ENCODE data around the gene IL3. TPM values are rescaled to one million over a fixed set of nuclear protein-coding genes. Genes with fewer than 3 reads are reported as not detected.

Gene IL3
- total RNA-seq, 2 experiments from 2014 or later: 0.25 to 0.98 TPM

DNA sequence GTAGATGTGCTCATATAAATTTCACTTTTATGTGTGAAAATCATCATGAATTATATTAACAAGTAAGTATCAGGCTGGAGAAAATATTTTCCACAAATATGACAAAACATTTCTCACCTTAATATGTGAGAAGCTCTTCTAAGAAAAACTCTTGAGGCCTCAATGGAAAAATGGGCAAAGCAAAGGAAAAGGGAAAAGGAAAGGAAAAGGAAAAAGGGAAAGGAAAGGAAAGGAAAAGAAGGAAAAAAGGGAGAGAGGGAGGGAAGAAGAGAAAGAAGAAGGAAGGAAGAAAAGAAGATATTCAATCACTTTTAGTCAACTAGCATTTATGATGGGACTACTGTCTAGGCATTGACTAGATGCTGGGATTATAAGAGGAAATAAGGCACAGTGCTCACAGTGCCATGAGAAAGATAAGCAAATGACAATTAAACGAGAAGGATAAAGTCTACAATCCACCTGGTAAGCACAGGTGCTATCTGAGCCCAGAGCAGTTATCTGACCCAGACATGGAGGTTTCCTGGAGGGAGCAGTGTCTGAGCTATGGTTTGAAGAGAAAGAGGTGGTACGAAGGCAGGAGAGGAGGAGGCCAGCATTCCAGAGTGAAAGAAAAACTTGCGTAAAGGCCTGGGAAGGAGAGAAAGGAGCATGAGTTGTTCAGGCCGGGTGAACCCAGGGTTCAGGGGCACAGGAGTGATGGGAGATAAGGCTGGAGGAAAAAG lies 30.7 kb upstream of the IL3 start:
- Mint-ChIP-seq H3K4me1 (ENCODE audit: low read depth) (peaks cover 4% of the 10 kb centered on the region), H3K36me3 (ENCODE audit: low read depth) (no peaks in the 10 kb centered on the region), H3K4me3 (no peak overlapping the region), H3K27me3 (no peaks in the 10 kb centered on the region), H3K9me3 (peaks cover 4% of the 10 kb centered on the region), H3K27ac (no peak overlapping the region)
- TF ChIP-seq, protein P1, sequence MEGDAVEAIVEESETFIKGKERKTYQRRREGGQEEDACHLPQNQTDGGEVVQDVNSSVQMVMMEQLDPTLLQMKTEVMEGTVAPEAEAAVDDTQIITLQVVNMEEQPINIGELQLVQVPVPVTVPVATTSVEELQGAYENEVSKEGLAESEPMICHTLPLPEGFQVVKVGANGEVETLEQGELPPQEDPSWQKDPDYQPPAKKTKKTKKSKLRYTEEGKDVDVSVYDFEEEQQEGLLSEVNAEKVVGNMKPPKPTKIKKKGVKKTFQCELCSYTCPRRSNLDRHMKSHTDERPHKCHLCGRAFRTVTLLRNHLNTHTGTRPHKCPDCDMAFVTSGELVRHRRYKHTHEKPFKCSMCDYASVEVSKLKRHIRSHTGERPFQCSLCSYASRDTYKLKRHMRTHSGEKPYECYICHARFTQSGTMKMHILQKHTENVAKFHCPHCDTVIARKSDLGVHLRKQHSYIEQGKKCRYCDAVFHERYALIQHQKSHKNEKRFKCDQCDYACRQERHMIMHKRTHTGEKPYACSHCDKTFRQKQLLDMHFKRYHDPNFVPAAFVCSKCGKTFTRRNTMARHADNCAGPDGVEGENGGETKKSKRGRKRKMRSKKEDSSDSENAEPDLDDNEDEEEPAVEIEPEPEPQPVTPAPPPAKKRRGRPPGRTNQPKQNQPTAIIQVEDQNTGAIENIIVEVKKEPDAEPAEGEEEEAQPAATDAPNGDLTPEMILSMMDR (IDR thresholded peaks at IDR 0.05): no peak
- DNase-seq: no peak
- no peak for ATAC-seq
- ChIA-PET CTCF (interaction anchor here (0.7 to 2.4 kb wide), 3 partner anchors 22 to 39 kb away, joined by 3 to 6 read pairs (median 5); no protein-coding TSS in a partner anchor), POLR2A (interaction anchor here (0.7 kb wide), 1 partner anchor 14 kb away, joined by 5 read pairs; no protein-coding TSS in a partner anchor)
- intact Hi-C loops (cut with micrococcal nuclease): no loop called here

DNA sequence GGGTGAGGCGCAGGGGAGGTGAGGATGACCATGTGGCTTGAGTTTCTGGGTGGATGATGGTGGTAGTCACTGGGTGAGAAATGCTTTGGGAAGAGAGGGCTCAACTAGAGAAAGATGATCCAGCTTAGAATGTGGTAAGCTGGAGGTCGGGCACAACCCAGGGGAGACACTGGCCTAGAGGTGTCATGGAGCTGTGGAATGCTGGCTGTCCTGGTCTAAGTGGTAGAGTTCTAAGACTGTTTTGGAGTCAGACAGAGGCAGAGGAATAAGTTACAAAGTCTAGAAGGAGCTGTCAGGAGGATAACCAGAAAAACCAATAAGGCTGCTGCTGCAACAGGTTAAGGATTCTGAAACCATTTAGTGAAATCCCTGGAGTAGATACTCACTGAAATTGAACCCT lies 29.8 kb upstream of the IL3 start:
- Mint-ChIP-seq H3K9me3 (peaks cover 4% of the 10 kb centered on the region), H3K27me3 (no peaks in the 10 kb centered on the region), H3K36me3 (ENCODE audit: low read depth) (no peaks in the 10 kb centered on the region), H3K4me3 (no peak overlapping the region), H3K27ac (no peak overlapping the region), H3K4me1 (ENCODE audit: low read depth) (peaks cover 4% of the 10 kb centered on the region)
- intact Hi-C loops (cut with micrococcal nuclease): no loop called here
- no peak for DNase-seq
- TF ChIP-seq, protein P1 (IDR thresholded peaks at IDR 0.05): no peak
- ATAC-seq: no peak
- ChIA-PET POLR2A (no interaction called here), CTCF (interaction anchor here (1.6 kb wide), 1 partner anchor 32 kb away, joined by 5 read pairs; no protein-coding TSS in a partner anchor)

DNA sequence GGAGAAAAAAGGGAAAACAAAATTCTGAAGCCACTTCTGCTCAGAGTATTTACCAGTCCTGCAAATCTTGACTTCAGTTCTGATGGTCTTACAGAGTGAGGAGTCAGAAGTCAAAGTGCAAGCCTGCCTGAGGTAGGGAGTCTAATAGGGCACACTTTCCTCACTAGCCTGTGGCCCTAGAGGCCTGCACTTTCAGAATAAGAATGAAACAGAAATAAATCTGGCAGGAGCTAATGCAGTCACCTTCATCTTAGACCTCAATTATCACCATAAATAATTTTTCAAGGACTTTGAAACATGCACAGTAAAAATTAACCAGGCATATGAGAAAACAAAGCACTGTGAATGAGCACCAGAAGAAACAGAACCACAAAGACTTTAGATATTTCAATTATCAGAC lies 28.3 kb upstream of the IL3 start:
- Mint-ChIP-seq H3K4me1 (ENCODE audit: low read depth) (peaks cover 8% of the 10 kb centered on the region), H3K4me3 (no peak overlapping the region), H3K36me3 (ENCODE audit: low read depth) (no peaks in the 10 kb centered on the region), H3K27ac (no peak overlapping the region), H3K9me3 (peaks cover 4% of the 10 kb centered on the region), H3K27me3 (peaks cover 2% of the 10 kb centered on the region)
- TF ChIP-seq, protein P1 (IDR thresholded peaks at IDR 0.05): no peak
- CTCF ChIA-PET: no interaction called here
- intact Hi-C loops (cut with micrococcal nuclease): no loop called here
- ATAC-seq: no peak
- DNase-seq: no peak
- POLR2A ChIA-PET: no interaction called here

DNA sequence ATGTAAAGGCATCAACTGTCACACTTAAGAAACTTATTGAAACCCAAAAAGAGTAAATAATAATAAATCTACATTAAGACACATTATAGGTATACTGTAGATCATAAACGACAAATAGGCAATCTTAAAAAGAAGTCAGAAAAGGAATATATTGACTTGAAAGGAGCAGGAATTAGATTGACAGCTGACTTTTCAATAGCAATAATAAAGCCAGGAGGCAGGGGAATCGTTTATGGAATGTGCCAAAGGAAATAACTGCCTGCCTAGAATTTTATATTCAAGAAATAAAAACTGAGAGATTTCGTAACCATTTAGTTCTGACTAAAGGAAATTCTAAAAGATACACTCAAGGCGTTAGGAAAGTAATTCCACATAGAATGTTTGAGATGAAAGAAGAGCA lies 27.3 kb upstream of the IL3 start:
- Mint-ChIP-seq H3K27me3 (peaks cover 4% of the 10 kb centered on the region), H3K36me3 (ENCODE audit: low read depth) (no peaks in the 10 kb centered on the region), H3K9me3 (peaks cover 7% of the 10 kb centered on the region), H3K27ac (no peak overlapping the region), H3K4me1 (ENCODE audit: low read depth) (peaks cover 12% of the 10 kb centered on the region), H3K4me3 (no peak overlapping the region)
- intact Hi-C loops (cut with micrococcal nuclease): no loop called here
- DNase-seq (no peak), ATAC-seq (no peak)
- TF ChIP-seq, protein P1 (IDR thresholded peaks at IDR 0.05): no peak
- POLR2A ChIA-PET: no interaction called here
- CTCF ChIA-PET: no interaction called here

DNA sequence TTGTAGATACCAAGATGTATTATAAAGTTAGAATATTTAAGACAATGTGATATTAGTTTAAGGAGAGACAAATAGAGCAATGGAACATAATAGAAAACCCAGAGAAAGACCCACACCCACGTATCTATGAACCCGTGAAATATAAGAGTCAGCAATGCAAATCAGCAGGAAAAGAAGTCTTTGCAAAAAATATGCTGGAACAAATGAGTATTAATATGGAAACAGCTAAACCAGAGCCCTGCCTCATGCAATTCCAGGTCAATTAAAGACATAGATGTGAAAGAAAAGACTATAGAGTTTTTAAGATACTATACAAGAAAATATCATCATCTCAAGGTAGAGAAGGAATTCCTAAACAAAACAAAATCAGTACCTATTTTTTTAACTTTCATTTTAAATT lies 23.1 kb upstream of the IL3 start:
- Mint-ChIP-seq H3K27ac (no peak overlapping the region), H3K4me3 (no peak overlapping the region), H3K27me3 (peaks cover 9% of the 10 kb centered on the region), H3K36me3 (ENCODE audit: low read depth) (no peaks in the 10 kb centered on the region), H3K4me1 (ENCODE audit: low read depth) (peaks cover 13% of the 10 kb centered on the region), H3K9me3 (peaks cover 10% of the 10 kb centered on the region)
- intact Hi-C loops (cut with micrococcal nuclease): no loop called here
- POLR2A ChIA-PET: no interaction called here
- DNase-seq: no peak
- TF ChIP-seq, protein P1 (IDR thresholded peaks at IDR 0.05): no peak
- CTCF ChIA-PET: interaction anchor here (2.2 kb wide), 1 partner anchor 26 kb away, joined by 5 read pairs; no protein-coding TSS in a partner anchor
- ATAC-seq: no peak

Data from activated CD8-positive, alpha-beta T cell treated with anti-CD3 and anti-CD28 coated beads for 36 hours (primary cell).